Parathyroid adenoma (tissue), 2 donors: Measurements from ENCODE around the gene MRPS24.
A peak's percentile ranks its signal among the peaks of the same experiment; 100 is the strongest.

Experiments used
- H2AFZ ChIP-seq: fragments of 300-600 bp; sonication (generic); one replicate; pipeline ENCODE4 v1.7.0; 2017; ENCODE audit warnings: antibody characterized with exemption, mild to moderate bottlenecking
- H3K27ac ChIP-seq: fragments of 300-600 bp; sonication (generic); one replicate; pipeline ENCODE4 v1.7.0; 2017
- H3K27me3 ChIP-seq: fragments of 300-600 bp; sonication (generic); one replicate; pipeline ENCODE4 v1.7.0; 2017; ENCODE audit warnings: low read length; ENCODE audit not compliant: control insufficient read depth, insufficient read depth
- H3K36me3 ChIP-seq: fragments of 300-600 bp; sonication (generic); one replicate; pipeline ENCODE4 v1.7.0; 2017; ENCODE audit warnings: low read length; ENCODE audit not compliant: control insufficient read depth, insufficient read depth
- H3K4me1 ChIP-seq: fragments of 300-600 bp; sonication (generic); one replicate; pipeline ENCODE4 v1.7.0; 2017; ENCODE audit warnings: control low read depth
- H3K4me2 ChIP-seq: fragments of 300-600 bp; sonication (generic); one replicate; pipeline ENCODE4 v1.7.0; 2017; ENCODE audit warnings: low read length
- H3K4me3 ChIP-seq: fragments of 300-600 bp; sonication (generic); one replicate; pipeline ENCODE4 v1.7.0; 2017; ENCODE audit warnings: low read depth, low read length
- H3K79me2 ChIP-seq: fragments of 300-600 bp; sonication (generic); one replicate; pipeline ENCODE4 v1.7.0; 2017; ENCODE audit warnings: control low read depth
- H3K9ac ChIP-seq: fragments of 300-600 bp; sonication (generic); one replicate; pipeline ENCODE4 v1.7.0; 2017; ENCODE audit warnings: mild to moderate bottlenecking
- H3K9me3 ChIP-seq: fragments of 300-600 bp; sonication (generic); one replicate; pipeline ENCODE4 v1.7.0; 2017; ENCODE audit warnings: low read length; ENCODE audit not compliant: control insufficient read depth
- CTCF ChIP-seq: fragments of 300-600 bp; sonication (generic); IDR thresholded peaks from one replicate; pipeline ENCODE4 v1.7.0; 2017; ENCODE audit warnings: antibody characterized with exemption, mild to moderate bottlenecking
- donor health status: primary hyperparathyroidism.

The MRPS24 gene

GRCh38 chr7:43869006-43869866, at the start of gene MRPS24:
Gene MRPS24 (minus strand): TSS chr7:43869517. CDS start chr7:43869495, 22 bp downstream.
- Histone ChIP-seq H3K79me2 (no peaks in the 10 kb centered on the region), H3K36me3 (no peaks in the 10 kb centered on the region), H3K27ac (peak within 1 kb of the TSS; percentile 51), H3K9me3 (no peaks in the 10 kb centered on the region), H3K4me2 (peak within 1 kb of the TSS; percentile 82), H3K27me3 (no peaks in the 10 kb centered on the region), H3K4me3 (peak within 1 kb of the TSS; percentile 69), H3K4me1 (peaks cover 7% of the 10 kb centered on the region), H2AFZ (peak within 1 kb of the TSS; percentile 71), H3K9ac (no peak within 1 kb of the TSS)
- no peak for TF ChIP-seq CTCF

GRCh38 chr7:43915907-43916306, 46.6 kb upstream of the MRPS24 start:
- Histone ChIP-seq H3K9ac (no peak overlapping the region), H3K27ac (no peak overlapping the region), H3K4me3 (no peak overlapping the region), H3K9me3 (no peaks in the 10 kb centered on the region), H3K4me2 (no peak overlapping the region), H3K27me3 (no peaks in the 10 kb centered on the region), H3K79me2 (peaks cover 21% of the 10 kb centered on the region), H3K4me1 (no peaks in the 10 kb centered on the region), H3K36me3 (no peaks in the 10 kb centered on the region), H2AFZ (no peak overlapping the region)
- no peak for TF ChIP-seq CTCF

- Histone ChIP-seq H3K9ac (no peak overlapping the region), H3K27ac (no peak overlapping the region), H2AFZ (no peak overlapping the region), H3K9me3 (no peaks in the 10 kb centered on the region), H3K36me3 (no peaks in the 10 kb centered on the region), H3K4me1 (no peaks in the 10 kb centered on the region), H3K79me2 (peaks cover 23% of the 10 kb centered on the region), H3K4me3 (no peak overlapping the region), H3K4me2 (no peak overlapping the region), H3K27me3 (no peaks in the 10 kb centered on the region)
- TF ChIP-seq CTCF = no peak
These were observed 45.5 kb upstream of the MRPS24 start for GRCh38 chr7:43914795-43915194.

GRCh38 chr7:43906331-43907010, 37.2 kb upstream of the MRPS24 start, which contains the start of gene URGCP:
Gene URGCP (minus strand): TSS chr7:43906596. CDS start chr7:43906575, 21 bp downstream.
- Histone ChIP-seq H3K36me3 (no peaks in the 10 kb centered on the region), H3K4me2 (peak within 1 kb of the TSS; percentile 90), H3K27me3 (no peaks in the 10 kb centered on the region), H3K9me3 (no peaks in the 10 kb centered on the region), H3K79me2 (peaks cover 30% of the 10 kb centered on the region), H3K27ac (peak within 1 kb of the TSS; percentile 67), H3K4me1 (peaks cover 9% of the 10 kb centered on the region), H3K4me3 (peak within 1 kb of the TSS; percentile 75), H2AFZ (peak within 1 kb of the TSS; percentile 93), H3K9ac (peak within 1 kb of the TSS; percentile 71)
- TF ChIP-seq CTCF = no peak
